GM10266 (cell line): ENCODE measurements around the gene RASGRP3.

Source experiments
- DNase-seq: peaks from one replicate; pipeline ENCODE4 v3.0.0; 2012; ENCODE audit errors: extremely low spot score
- TF ChIP-seq, protein P1 (sequence below): IDR thresholded peaks from 2 replicates; pipeline ENCODE4 v1.5.1; 2012; ENCODE audit warnings: mild to moderate bottlenecking, low read depth; ENCODE audit not compliant: control insufficient read depth, insufficient read depth; ENCODE audit errors: missing control alignments

The RASGRP3 gene

DNA sequence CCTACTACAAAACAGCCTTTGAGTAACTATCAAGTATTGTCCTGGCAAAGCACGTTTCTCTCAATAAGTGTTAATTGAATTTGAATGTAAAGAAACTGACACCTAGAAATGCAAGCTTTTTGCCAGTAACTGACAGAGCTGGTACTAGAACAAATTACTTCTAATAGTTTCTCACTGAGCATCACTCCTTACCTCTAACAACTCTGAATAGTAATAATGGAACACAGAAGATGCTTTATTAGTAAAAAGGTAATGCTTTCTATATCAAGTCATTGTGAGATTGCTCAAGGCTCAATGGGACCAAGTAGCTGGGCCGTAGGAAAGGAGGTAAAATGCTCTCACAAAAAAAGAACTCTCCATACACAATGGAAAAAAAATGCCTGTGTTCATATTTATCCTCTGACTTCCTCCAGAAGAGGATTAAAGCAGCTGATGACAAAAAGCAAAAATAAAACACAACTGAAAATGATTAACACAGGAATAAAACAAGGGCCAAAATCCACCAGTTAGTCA lies 11.8 kb downstream of the RASGRP3 start:
- TF ChIP-seq, protein P1, sequence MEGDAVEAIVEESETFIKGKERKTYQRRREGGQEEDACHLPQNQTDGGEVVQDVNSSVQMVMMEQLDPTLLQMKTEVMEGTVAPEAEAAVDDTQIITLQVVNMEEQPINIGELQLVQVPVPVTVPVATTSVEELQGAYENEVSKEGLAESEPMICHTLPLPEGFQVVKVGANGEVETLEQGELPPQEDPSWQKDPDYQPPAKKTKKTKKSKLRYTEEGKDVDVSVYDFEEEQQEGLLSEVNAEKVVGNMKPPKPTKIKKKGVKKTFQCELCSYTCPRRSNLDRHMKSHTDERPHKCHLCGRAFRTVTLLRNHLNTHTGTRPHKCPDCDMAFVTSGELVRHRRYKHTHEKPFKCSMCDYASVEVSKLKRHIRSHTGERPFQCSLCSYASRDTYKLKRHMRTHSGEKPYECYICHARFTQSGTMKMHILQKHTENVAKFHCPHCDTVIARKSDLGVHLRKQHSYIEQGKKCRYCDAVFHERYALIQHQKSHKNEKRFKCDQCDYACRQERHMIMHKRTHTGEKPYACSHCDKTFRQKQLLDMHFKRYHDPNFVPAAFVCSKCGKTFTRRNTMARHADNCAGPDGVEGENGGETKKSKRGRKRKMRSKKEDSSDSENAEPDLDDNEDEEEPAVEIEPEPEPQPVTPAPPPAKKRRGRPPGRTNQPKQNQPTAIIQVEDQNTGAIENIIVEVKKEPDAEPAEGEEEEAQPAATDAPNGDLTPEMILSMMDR: no peak

DNA sequence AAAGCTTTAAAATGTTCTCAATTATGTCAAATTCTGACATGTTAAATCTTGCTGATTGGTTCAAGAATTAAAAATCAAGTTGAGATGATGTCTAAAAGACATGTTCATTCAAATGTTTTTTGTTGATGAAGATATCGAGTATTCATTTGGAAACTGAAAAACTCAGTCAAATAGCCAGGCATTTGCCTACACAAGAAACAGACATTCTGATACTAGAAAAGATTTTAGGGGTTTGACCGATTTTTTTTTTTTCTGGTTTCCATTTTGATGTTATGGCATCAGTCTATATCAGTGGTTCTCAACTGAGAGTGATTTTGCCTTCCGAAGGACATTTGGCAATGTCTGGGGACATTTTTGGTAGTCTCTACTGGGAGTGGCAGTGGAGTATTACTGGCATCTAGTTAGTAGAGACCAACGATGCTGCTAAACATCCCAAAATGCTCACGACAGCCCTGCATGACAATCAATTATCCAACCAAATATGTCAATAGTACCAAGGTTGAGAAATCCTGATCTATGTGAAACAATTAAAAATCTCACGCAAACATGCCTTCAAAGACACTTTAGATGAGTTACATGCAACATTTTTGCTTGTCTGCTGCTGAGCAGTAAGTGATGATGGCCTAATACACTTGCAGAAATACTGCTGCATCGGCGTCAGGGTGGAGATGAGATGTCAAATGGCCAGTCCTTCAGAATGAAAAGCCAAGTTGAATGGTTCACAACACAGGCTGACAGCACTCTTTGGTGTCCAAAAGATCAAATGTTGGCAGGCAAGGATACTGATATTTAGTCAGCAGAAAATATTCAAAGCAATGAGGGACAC lies 12.5 kb downstream of the RASGRP3 start:
- TF ChIP-seq, protein P1: no peak

More for the DNA sequence above, 11.8 kb downstream of the RASGRP3 start:
- DNase-seq: peak; percentile 32

DNA sequence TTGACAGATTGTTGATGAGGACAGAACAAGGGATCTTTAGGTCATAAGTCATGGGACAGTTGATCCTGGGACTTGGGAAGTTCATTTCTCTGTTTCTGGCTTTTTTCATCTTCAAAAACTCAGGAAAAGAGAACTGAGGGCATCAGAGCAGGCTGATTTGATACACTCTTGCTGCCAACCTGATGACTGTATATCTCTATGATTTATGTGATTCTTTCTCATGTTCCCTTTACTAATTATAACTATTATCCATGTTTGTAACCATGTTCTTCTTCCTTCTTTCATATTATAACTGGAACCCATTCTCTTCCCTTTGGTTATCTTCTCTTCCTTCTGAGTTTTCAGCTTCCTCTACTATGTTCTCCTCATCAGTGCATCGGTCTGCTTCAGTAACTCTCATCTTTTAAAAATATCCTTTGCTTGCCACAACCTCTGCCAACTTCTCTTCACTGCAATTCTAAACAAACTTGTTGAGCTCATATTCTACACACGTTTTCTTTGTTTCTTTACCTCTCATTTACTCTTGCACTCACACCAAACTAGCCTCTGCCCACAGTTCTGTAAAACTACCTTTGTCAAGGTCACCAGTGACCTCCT lies 13.5 kb downstream of the RASGRP3 start:
- TF ChIP-seq, protein P1: no peak
- DNase-seq: no peak

More for the DNA sequence above, 12.5 kb downstream of the RASGRP3 start:
- peak; percentile 32 for DNase-seq

DNA sequence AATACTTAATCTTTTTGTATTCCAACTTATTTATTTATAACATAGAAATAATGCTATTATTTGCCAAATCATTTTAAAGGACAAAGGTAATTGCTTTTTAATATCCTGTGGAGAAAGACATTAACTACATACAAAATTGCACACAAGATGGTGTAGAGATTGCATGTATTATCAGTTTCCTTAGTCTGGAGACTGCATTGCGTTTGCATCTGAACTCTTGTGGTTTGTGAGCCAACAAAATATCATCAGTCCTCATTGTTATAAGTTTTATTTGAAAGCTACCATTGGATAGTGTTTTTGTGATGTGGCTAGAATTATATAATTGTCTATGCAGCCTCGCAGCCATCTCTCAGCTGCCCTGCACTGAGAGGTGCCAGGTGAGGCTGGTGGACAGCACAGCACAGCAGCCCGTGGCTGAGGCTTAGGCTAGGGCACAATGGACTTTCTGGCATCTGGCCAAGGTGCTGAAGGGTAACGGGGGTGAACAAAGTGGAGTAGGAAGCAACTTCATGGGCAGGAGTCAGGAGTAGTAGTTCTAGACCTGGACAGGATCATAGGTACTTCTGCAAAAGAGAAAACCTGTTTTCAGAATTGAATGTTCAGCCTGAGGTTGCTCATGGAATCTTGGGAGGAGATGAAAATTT lies 15.1 kb downstream of the RASGRP3 start:
- TF ChIP-seq, protein P1: no peak
- no peak for DNase-seq

DNA sequence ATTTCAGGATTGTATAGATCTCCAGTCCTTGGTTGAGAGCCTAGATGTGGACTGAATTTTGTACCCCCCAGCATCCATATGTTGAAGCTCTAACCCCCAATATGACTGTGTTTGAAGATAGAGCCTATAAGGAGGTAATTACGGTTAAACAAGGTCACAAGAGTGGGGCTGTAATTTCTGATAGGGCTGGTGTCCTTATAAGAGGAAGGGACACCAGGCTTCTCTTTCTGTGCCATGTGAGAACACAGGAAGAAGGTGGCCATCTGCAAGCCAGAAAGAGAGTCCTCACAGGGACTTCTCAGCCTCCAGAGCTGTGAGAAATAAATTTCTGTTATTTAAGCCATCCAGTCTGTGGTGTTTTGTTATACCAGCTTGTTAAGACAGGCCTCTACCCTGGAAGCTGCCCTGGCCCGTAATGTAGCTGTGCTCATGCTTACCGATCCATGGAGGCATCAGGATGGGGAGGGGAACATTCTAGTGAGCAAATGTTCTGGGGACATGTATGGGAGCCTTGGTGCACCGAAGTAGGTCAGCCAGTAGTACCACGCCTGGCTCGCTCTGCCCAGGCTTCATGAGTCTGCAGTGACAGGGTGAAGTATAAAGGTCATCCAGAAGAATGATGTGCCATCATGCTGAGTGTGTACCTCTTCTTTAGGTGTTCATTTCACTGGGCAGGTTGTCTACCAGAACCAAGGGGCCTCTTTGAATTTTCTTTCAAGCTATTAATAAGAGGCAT lies 16.1 kb downstream of the RASGRP3 start:
- TF ChIP-seq, protein P1: no peak
- DNase-seq: no peak

DNA sequence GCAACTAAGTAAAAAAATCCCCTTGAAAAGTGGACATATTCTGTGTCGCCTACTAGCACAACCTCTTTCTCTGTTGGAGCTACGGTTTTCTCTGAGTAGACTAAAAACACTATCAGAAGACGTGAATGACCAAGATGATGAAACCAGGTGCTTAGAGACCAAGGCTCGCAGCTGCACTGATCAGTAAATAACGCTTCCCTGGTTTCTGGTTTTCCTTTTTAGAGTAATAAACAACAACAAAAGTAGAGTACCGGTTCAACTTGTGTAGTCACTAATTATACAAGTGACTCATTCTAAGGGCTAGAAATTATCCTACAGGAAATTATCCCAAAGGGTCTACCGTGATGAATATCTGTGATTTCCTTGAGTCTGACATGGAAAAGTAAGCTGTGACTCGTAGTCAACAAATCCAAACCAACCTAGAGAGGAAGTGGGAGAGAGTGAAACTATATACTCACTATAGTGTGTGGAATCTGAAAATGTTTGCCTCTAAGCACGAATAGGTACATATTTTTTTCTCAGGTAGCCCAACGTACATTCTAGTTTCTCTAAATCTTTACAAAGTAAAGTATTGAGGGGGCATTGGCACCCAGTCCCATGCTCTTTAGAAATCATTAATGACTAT lies 17.8 kb downstream of the RASGRP3 start:
- TF ChIP-seq, protein P1: no peak
- DNase-seq: no peak
